GM13977 (cell line): ENCODE measurements around the gene GPR65.

ENCODE experiments used
- DNase-seq: peaks from one replicate; pipeline ENCODE4 v3.0.0; 2012; ENCODE audit warnings: low spot score
- in situ Hi-C: fragments of 300-500 bp; cut with MboI; formaldehyde crosslinking; loops from one replicate; pipeline ENCODE4 v1.12.0; 2022; ENCODE audit warnings: low sequenced_read_pairs, low pct_unique_long_range_greater_than_20kb, mixed read lengths, inconsistent platforms; ENCODE audit not compliant: unreplicated experiment
- TF ChIP-seq, protein P1 (sequence below): IDR thresholded peaks from 2 replicates; pipeline ENCODE4 v1.5.1; 2012; ENCODE audit warnings: mild to moderate bottlenecking, control low read depth; ENCODE audit not compliant: insufficient read depth; ENCODE audit errors: extremely low read depth, missing control alignments

Gene GPR65

DNA sequence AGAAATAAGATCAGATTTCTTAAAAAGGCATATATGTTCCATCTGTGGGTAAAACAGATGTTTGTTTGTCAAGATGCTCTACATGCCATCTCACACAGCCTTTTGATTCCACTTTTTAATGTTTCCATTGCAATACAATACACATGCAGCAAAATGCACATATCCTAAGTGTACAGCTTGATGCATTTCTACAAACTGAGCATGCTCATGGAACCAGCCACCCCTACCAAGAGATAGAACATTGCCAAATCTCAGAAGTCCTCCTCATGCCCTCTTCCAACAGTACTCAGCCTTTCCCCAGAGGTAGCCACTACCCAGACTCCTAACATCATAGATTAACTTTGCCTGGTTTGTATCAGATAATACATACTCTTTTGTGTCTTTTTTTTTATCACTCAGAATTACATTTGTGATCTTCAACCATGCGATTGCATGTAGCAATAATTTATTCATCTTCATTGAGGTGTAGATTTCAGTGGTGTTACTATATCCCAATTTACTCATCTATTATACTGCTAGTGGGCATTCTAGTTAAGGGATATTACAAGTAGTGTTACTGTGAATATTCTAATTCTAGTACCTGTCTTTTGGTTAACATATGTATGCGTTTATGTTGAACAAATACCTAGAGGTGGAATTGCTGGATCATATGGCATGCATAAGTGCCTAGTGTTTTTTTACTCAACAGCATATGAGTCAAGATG lies 3.3 kb downstream of the GPR65 start:
- no peak for DNase-seq
- TF ChIP-seq, protein P1, sequence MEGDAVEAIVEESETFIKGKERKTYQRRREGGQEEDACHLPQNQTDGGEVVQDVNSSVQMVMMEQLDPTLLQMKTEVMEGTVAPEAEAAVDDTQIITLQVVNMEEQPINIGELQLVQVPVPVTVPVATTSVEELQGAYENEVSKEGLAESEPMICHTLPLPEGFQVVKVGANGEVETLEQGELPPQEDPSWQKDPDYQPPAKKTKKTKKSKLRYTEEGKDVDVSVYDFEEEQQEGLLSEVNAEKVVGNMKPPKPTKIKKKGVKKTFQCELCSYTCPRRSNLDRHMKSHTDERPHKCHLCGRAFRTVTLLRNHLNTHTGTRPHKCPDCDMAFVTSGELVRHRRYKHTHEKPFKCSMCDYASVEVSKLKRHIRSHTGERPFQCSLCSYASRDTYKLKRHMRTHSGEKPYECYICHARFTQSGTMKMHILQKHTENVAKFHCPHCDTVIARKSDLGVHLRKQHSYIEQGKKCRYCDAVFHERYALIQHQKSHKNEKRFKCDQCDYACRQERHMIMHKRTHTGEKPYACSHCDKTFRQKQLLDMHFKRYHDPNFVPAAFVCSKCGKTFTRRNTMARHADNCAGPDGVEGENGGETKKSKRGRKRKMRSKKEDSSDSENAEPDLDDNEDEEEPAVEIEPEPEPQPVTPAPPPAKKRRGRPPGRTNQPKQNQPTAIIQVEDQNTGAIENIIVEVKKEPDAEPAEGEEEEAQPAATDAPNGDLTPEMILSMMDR = no peak
- in situ Hi-C loops = no loop called here

DNA sequence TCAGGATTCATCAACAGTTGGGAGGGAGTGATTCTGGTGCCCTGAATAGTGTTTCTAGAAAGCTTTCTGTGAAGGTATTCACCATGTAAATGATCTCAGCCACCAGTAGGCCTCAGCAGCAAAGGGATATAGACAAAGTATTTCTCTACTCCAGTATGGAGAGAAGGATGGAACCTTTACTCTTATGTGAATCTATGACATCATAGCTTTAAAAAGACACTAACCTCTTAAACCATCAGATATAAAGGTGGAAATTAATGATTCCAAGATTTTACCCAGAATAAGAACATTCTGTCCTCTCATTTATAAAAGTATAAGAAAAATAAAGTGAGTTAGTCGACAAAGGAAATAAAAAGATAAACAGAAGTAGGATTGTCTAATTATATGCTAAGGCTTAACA lies 4.6 kb downstream of the GPR65 start:
- TF ChIP-seq, protein P1 = no peak
- in situ Hi-C loops = no loop called here
- no peak for DNase-seq

DNA sequence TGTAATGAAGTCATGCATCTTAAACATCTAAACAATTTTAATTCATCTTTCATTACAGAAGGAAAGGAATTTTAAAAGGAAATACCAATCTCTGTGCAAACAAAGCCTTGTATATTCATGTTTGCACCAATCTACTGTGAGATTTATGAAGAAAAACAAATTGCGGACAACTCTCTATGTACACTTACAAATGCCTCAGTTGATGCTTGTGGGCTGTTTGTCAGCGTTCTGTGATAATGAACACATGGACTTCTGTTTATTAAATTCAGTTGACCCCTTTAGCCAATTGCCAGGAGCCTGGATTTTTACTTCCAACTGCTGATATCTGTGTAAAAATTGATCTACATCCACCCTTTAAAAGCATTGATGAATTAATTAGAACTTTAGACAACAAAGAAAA lies 5.4 kb downstream of the GPR65 start:
- no peak for DNase-seq
- in situ Hi-C loops = no loop called here
- TF ChIP-seq, protein P1 = no peak

DNA sequence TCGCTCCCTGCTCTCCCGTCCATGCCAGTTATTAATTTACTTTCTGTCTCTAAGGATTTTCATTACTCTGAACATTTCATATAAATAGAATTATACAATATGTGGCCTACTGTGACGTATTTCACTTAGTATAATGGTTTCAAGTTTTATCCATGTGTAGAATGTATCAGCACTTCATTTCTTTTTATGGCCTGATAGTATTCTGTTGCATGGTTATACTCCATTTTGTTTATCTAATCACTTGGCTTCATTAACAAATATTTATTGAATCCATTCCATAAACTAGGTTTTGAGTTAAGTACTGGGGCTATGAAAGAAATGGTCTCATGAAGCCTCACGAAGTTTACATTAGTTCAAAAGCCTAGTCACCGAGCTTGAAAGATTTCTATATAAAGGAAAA lies 7.6 kb downstream of the GPR65 start:
- in situ Hi-C loops = no loop called here
- DNase-seq = no peak
- TF ChIP-seq, protein P1 = no peak

DNA sequence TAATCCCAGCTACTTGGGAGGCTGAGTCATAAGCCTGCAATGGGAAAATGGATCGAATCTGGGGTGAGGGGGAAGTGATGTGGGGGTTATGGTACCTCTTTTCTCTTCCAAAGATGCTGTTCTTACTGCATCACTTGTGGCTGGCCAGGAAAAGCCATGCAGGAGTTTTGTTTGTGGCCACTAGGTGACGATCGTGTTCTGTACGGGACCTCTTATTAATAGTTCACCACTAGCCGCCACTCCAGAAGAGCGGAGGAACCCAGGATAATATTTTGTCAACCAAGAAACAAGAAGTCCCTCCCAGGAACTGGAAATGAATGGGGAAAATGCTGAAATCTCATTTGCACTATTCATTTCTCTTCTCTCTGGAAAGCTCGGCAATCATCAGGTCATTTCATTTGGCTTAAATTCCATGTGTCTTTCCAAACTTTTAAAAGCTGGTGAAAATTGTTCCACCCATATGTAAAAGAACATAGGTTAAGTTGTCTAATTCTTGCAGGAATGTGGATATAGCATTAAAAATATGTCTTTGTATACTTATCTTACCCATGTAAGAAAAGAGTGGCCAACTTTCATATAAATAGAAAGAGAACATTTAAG lies 8.9 kb downstream of the GPR65 start:
- TF ChIP-seq, protein P1 = peak; percentile 84
- in situ Hi-C loops = no loop called here
- DNase-seq = no peak

DNA sequence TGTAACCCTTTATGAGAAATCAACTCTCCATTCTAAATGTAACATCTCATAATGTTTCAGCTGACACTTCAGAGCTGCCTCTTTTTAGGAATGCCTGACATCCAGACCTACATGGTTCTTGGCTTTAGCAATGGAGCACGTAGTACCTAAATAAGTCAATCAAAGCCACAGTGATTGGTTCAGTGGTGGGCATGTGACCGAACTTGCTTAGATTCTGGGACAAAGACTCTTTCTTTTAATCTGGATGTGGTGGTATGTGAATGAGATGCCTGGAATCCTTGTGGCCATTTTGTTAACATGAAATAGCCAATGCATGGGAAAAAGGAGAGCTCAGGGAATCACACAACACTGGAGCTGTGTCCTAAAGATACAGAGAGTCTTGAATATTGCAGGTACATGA lies 11.8 kb downstream of the GPR65 start:
- no peak for DNase-seq
- in situ Hi-C loops = no loop called here
- TF ChIP-seq, protein P1 = no peak
